ENCODE measurements around the gene UGT1A8.
"Not testable (repeated sequence)": the region's sequence is repeated elsewhere in the genome, so short reads cannot be mapped to it uniquely, and the experiment has no call there.

Gene UGT1A8

DNA sequence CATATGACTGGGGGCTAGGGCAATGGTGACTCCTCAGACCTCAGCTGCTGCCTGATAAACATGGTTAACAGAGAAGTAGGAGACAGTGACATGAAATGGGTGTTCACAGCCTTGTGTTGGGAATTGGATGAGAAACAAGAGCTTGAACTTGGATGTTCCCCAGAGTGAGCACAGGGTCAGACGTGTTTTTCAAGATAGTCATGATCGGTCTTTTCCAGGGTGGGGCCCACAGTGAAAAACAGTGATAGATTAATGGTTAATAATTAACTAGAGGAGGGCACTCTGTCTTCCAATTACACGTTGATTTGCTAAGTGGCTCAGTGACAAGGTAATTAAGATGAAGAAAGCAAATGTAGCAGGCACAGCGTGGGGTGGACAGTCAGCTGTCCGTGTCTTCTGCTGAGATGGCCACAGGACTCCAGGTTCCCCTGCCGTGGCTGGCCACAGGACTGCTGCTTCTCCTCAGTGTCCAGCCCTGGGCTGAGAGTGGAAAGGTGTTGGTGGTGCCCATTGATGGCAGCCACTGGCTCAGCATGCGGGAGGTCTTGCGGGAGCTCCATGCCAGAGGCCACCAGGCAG lies 111.4 kb downstream of the UGT1A8 start, which contains the start of gene UGT1A3:
UGT1A3 (plus strand) TSS at position 320 of the 579 bp plus-strand sequence; CDS start at position 405, 85 bp downstream.
- DNase-seq: no peak

DNA sequence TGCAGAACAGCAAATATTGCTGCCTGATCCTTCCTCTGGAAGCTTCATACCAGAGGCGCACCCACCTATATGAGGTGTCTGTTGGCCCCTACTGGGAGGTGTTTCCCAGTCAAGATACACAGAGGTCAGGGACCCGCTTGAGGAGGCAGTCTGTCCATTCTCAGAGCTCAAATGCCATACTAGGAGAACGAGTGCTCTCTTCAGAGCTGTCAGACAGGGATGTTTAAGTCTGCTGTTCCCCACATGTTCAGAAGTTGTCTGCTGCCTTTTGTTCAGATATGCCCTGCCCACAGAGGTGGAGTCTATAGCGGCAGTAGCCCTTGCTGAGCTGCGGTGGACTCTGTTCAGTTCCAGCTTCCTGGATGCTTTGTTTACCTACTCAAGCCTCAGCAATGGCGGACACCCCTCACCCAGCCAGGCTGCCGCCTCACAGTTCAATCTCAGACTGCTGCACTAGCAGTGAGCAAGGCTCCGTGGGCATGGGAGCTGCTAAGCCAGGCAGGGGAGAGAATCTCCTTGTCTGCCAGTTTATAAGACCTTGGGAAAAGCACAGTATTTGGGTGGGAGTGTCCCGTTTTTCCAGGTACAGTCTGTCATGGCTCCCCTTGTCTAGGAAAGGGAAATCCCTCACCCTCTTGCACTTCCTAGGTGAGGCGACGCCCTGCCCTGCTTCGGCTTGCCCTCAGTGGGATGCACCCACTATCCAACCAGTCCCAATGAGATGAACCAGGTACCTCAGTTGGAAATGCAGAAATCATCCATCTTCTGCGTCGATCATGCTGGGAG lies 119.6 kb downstream of the UGT1A8 start:
- DNase-seq: not testable (repeated sequence)

DNA sequence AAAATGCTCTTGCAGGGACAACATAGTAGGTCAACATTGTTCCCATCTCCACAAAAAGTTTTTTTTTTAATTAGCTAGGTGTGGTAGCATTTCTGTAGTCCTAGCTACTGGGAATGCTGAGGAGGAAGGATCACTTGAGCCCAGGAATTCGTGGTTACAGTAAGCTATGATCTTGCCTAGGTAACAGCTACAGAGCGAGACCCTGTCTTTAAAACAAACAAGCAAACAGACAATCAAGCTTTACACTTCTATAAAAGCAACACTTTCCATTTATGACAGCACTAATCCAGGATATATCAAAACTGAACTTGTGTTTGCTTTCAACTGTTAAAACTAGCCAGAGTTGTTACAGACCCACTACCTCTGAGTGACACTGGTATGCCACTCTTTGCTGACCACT lies 123.4 kb downstream of the UGT1A8 start:
- no peak for DNase-seq

DNA sequence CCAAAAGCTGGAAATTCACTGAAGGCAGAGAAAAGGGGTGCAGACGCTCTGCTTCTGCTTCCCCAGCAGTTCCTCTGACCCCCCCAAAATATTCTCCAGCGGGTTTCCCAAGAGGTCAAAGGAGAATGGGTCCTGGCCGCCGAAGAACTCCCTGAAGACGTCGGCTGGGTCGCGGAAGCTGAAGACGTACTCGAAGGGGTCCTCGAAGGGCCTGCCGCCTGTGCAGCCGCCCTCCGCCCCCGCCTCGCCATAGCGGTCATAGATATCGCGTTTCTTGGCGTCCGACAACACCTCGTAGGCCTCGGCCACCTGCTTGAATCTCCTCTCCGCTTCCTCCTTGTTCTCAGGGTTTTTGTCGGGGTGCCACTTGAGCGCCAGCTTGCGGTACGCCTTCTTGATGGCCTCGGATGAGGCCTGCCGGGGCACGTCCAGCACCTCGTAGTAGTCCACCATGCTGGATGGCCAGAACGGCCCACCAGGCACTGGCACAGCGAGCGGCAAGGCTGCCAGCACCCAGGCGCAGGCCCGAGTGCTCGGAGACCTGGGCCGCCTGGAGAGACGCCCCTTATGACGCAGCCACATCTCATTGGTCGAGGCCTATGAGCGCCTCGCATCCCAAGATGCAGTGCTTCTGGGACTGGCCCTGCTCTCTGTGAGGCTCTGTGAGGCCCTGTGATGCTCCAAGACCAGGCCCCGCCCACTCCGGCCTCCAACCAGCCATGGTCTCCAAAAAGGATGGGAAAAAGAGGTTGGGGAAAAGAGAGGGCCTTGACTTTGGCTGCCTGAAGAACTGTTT lies 126.2 kb downstream of the UGT1A8 start:
- no peak for DNase-seq

DNA sequence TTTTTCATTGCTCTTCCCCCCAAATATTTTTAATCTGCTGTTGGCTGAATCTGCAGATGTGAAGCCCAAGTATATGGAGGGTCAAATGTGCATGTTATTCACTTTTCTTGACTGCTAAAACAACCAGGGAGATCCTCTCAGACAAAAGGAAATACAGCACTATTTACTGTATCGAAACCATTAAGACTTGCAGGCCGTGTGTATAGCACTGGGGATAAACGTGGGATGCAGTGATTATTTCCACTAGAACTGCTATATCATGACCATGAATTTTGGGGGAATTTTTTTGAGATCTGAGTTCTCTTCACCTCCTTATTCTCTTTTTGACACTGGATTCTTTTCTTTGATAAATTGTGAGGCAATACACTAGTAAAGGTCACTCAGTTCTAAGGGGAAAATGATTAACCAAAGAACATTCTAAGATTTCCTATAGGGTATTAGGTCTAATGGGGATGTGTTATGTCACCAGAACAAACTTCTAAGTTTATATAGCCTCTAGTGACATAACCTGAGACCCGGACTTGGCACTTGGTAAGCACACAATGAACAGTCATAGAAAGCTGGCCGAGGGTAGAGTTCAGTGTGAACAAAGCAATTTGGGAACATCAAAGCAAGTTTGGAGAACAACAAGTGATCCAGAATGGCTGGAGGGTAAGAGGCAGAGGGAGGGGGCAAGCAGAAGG lies 127.8 kb downstream of the UGT1A8 start:
- DNase-seq: no peak

DNA sequence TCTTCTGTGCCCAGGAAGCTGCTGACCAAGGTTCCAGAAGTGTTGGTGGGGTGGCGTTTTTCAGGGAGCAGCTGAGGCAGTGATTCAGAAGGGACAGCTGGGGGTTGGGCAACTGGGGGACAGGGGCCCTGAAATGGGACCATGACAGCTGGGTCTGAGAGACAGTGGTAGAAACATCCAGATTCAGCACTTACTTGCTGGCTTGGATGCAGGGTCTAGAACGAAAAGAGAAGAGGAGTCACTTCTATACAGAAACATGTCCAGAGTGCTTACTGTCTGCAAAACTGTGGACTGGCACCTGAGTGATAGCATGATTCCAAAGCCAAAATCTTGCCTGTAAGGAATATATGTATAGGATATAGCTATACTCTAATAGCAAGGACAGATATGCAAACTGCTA lies 128.4 kb downstream of the UGT1A8 start:
- not testable (repeated sequence) for DNase-seq

DNA sequence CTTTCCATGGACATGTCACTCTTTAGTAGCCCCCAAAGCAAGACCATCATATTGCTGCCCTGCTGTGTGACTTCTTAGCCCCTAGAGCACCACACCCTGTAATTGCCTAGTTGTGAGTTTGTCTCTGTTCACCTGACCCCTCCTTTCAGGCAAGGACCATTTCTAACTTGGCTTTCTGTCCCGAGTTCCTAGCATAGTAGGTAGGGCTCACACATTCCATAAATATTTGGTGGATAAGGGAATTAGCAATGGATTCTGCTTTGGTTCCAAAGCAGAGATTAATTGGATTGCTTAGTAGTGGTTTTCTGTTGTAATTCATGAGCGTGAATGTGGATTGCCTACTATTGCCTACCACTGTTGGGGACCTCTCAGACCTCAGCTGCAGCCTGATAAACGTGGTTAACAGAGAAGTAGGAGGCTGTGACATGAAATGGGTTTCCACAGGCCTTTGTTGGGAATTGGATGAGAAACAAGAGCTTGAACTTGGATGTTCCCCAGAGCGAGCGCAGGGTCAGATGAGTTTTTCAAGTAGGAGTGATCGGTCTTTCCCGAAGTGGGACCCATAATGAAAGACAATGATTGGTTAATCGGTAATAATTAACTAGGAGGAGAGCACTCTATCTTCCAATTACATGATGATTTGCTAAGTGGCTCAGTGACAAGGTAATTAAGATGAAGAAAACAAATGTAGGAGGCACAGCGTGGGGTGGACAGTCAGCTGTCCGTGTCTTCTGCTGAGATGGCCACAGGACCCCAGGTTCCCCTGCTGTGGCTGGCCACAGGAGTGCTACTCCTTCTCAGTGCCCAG lies 129.2 kb downstream of the UGT1A8 start:
- no peak for DNase-seq

DNA sequence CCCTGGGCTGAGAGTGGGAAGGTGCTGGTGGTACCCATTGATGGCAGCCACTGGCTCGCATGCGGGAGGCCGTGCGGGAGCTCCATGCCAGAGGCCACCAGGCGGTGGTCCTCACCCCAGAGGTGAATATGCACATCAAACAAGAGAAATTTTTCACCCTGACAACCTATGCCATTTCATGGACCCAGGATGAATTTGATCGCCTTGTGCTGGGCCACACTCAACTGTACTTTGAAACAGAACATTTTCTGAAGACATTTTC lies 129.8 kb downstream of the UGT1A8 start:
- DNase-seq: no peak

DNA sequence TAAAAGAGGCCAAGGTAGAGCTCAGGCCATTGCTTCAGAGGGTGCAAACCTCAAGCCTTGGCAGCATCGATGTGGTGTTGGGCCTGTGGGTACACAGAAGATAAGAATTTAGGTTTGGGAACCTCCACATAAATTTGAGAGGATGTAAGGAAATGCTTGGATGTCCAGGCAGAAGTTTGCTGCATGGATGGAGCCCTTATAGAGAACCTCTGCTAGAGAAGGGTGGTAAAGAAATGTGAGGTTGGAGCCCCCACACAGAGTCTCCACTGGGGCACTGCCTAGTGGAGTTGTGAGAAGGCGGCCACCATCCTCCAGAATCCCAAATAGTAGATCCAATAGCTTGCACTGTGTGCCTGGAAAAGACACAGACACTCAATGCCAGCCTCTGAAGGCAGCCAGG lies 133.3 kb downstream of the UGT1A8 start:
- DNase-seq: not testable (repeated sequence)

DNA sequence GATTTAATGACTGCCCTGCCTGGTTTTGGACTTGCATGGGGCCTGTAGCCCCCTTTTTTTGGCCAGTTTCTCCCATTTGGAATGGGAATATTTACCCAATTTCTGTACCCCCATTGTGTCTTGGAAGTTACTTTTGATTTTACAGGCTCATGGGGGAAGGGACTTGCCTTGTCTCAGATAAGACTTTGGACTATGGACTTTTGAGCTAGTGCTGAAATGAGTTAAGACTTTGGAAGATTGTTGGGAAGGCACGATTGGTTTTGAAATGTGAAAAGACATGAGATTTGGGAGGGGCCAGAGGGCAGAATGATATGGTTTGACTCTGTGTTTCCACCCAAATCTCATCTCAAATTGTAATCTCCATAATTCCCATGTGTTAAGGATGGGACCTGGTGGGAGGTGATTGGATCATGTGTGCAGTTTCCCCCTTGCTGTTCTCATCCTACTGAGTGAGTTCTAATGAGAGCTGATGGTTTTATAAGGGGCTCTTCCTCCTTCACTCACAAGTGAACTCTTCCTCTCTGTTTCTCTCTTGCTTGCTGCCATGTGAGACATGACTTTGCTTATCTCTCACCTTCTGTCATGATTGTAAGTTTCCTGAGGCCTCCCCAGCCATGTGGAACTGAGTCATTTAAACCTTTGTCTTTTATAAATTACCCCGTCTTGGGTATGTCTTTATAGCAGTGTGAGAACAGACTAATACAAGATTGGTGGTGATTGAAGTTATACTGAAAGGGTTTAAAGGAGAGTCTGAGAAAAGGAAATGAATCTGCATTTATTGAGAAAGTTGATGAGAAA lies 134.0 kb downstream of the UGT1A8 start:
- not testable (repeated sequence) for DNase-seq

DNA sequence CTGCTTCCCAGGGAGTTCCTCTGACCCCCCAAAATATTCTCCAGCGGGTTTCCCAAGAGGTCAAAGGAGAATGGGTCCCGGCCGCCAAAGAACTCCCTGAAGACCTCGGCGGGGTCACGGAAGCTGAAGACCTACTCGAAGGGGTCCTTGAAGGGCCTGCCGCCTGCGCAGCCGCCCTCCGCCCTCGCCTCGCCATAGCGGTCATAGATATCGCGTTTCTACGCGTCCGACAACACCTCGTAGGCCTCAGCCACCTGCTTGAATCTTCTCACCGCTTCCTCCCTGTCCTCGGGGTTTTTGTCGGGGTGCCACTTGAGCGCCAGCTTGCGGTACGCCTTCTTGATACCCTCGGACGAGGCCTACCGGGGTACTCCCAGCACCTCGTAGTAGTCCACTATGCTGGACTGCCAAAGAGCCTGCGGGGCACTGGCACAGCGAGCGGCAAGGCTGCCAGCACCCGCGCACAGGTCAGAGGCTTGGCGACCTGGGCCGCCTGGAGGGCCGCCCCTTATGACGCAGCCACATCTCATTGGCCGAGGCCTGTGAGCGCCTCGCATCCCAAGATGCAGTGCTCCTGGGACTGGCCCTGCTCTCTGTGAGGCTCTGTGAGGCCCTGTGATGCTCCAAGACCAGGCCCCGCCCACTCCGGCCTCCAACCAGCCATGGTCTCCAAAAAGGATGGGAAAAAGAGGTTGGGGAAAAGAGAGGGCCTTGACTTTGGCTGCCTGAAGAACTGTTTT lies 137.6 kb downstream of the UGT1A8 start:
- no peak for DNase-seq

DNA sequence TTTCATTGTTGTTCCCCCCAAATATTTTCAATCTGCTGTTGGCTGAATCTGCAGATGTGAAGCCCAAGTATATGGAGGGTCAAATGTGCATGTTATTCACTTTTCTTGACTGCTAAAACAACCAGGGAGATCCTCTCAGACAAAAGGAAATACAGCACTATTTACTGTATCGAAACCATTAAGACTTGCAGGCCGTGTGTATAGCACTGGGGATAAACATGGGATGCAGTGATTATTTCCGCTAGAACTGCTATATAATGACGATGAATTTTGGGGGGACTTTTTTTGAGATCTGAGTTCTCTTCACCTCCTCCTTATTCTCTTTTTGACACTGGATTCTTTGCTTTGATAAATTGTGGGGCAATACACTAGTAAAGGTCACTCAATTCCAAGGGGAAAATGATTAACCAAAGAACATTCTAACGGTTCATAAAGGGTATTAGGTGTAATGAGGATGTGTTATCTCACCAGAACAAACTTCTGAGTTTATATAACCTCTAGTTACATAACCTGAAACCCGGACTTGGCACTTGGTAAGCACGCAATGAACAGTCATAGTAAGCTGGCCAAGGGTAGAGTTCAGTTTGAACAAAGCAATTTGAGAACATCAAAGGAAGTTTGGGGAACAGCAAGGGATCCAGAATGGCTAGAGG lies 139.1 kb downstream of the UGT1A8 start:
- DNase-seq: no peak

DNA sequence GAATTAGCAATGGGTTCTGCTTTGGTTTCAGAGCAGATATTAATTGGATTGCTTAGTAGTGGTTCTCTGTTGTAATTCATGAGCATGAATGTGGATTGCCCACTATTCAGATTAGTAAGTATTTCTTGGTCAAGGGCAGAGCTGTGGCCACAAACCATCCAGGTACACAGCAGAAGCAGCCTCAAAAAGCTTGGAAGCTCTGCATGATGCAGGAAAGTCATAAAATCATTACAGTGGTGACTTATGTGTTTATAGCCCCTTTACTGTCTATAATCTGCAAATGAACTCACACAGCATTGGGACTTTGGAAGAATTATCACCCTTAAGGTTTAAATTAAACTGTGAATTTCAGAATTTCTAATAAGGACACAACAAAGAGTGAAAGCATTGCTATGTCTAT lies 140.7 kb downstream of the UGT1A8 start:
- no peak for DNase-seq

DNA sequence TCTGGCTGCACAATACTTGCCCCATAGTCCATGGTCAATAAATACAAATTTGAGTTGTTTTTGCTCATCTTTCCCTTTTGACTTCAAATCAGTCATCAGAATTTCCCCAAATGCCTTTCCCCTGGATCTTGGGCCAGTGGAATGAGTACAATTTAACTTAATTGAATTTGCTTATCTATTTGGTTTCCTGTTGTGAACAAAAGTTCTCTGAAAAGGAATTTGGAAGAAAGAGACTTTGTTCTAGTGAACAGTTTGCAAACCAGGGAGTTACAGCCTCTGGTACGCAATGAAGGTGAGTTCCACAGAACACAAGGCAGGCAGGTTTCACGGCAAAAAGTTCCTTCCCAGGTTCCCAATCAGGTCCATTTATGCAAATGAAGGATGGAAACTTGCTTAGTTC lies 141.4 kb downstream of the UGT1A8 start:
- DNase-seq: no peak

DNA sequence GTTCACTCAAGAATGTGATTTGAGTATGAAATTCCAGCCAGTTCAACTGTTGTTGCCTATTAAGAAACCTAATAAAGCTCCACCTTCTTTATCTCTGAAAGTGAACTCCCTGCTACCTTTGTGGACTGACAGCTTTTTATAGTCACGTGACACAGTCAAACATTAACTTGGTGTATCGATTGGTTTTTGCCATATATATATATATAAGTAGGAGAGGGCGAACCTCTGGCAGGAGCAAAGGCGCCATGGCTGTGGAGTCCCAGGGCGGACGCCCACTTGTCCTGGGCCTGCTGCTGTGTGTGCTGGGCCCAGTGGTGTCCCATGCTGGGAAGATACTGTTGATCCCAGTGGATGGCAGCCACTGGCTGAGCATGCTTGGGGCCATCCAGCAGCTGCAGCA lies 142.6 kb downstream of the UGT1A8 start, which contains the start of gene UGT1A1:
UGT1A1 (plus strand) TSS at position 228 of the 400 bp plus-strand sequence; CDS start at position 246, 18 bp downstream.
- DNase-seq: no peak

DNA sequence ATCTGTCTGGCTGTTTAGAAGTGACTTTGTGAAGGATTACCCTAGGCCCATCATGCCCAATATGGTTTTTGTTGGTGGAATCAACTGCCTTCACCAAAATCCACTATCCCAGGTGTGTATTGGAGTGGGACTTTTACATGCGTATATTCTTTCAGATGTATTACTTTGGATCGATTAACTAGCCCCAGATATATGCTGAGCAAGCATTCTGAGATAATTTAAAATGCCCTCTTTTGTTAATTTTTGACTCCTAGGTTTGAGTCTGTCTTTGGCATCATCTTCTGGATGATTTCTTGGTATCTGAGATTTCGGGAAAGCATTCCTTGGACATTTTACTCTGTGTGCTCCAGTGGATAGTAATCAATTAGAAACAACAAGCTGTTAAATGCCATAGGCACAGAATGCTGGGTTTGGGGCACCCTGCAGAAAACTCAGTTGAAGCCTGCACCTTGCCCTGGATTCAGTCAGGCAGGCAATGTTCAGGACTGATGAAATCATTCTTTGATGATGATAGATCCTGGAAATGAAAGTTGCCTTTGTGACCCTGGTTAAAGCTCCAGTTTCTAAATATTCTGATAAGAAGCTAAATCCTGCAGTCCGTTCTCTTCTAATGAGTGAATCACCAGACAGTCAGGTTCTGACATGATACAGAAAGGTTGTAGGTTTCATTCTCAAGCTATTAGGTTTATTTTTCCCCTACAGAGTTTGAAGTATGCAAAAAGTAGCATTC lies 143.8 kb downstream of the UGT1A8 start:
- DNase-seq: no peak

DNA sequence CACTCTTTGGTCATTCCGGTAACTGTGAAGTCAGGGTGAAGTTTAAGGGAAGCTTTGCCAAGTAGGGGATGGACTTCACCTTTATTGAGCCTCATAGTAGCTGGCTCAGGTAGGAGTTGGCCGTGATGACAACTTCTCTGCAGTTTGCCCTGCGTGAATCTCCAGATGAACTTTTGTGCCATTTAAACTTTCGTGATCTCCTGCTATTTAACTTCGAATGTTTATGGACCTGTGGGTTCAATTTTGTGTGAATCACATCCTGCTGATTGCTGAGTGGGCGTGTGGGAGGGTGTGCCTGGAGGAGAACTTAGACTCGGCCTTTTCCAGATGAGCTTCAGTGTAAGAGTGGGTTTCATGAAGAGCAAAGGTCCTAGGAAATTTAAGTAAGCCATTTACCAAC lies 146.8 kb downstream of the UGT1A8 start:
- DNase-seq: no peak

DNA sequence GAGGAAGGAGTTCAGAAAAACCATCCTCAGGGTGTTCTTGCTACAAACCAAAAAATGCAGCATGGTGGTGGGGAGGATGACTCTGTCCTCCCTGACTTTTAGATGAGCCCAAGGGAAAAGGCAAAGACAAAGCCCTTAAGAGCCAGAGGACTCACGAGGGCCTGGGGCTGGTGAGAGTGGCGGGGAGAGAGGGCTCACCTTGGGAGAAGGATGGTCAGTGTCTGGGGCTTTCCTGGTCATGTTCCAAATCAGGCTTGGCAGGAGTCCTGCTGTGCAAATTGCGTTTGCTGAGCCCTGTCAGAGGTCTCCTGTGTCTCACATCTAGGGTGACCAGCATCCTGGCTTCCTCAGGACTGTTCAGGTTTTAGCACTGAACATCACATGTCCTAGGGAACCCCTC lies 147.3 kb downstream of the UGT1A8 start:
- DNase-seq: no peak

DNA sequence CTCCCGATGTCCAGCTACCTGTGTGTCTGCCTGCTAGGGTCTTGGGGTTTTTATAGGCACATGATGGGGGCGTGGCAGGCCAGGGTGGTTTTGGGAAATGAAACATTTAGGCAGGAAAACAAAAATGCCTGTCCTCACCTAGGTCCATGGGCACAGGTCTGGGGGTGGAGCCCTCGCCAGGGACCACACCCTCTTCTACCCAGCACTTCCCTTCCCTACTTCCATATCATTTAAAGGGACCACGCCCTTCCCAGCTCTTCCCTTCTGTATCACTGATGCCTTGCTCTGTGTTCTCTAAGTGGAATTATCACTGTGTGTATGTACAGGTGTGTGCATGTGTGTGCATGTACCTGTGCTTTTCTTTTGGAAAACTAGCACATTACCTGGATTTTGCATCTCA lies 149.0 kb downstream of the UGT1A8 start:
- no peak for DNase-seq

Data from right kidney (tissue), 1 donor.